ENCODE data around the gene FYCO1.
A peak's percentile ranks its signal among the peaks of the same experiment; 100 is the strongest.

The FYCO1 gene

GRCh38 chr3:45980229-45980813 lies 15.3 kb downstream of the FYCO1 start:
- peaks cover 77% of the 10 kb centered on the region for H3K36me3 ChIP-seq (ENCODE audit: insufficient read depth, low read length)

GRCh38 chr3:45979378-45979777 lies 16.2 kb downstream of the FYCO1 start:
- Histone ChIP-seq H2AFZ (ENCODE audit: low read depth, low read length) (no peak overlapping the region), H3K27me3 (ENCODE audit: insufficient read depth, low read length, poor library complexity) (no peaks in the 10 kb centered on the region), H3K4me1 (ENCODE audit: insufficient read depth, low read length) (peaks cover 91% of the 10 kb centered on the region), H3K36me3 (ENCODE audit: insufficient read depth, low read length) (peaks cover 77% of the 10 kb centered on the region), H3K9ac (ENCODE audit: low read depth, low read length) (peak overlapping the region; percentile 51), H4K20me1 (ENCODE audit: insufficient read depth, low read length) (no peaks in the 10 kb centered on the region), H3K9me3 (ENCODE audit: insufficient read depth, low read length, severe bottlenecking) (no peaks in the 10 kb centered on the region), H3K79me2 (ENCODE audit: insufficient read depth, low read length) (peaks cover 45% of the 10 kb centered on the region), H3K4me2 (ENCODE audit: insufficient read depth, low read length) (no peak overlapping the region; the same call in 1 of the 2 replicates), H3K27ac (ENCODE audit: low read length) (peak overlapping the region; percentile 94), H3K4me3 (ENCODE audit: low read depth in 1 of 2, low read length in 2 of 2) (no peak overlapping the region)
- DNase-seq (no peak), ATAC-seq (ENCODE audit: insufficient read depth, low read depth) (no peak)
- no peak for TF ChIP-seq CTCF (IDR thresholded peaks at IDR 0.05; ENCODE audit: borderline replicate concordance, extremely low read depth, low read length, poor library complexity, severe bottlenecking)
- TF ChIP-seq EZH2 (IDR thresholded peaks at IDR 0.05; ENCODE audit: borderline replicate concordance, low read depth, low read length, severe bottlenecking): no peak

More at GRCh38 chr3:45980229-45980813, 15.3 kb downstream of the FYCO1 start:
- no peak overlapping the region for H3K4me2 ChIP-seq (ENCODE audit: insufficient read depth, low read length)
- H4K20me1 ChIP-seq (ENCODE audit: insufficient read depth, low read length): peaks cover 7% of the 10 kb centered on the region; the same call in 1 of the 2 replicates
- DNase-seq (no peak), ATAC-seq (ENCODE audit: insufficient read depth, low read depth) (no peak)
- H3K79me2 ChIP-seq (ENCODE audit: insufficient read depth, low read length): peaks cover 45% of the 10 kb centered on the region
- H3K4me1 ChIP-seq (ENCODE audit: insufficient read depth, low read length): peaks cover 82% of the 10 kb centered on the region
- no peak overlapping the region for H2AFZ ChIP-seq (ENCODE audit: low read depth, low read length)
- no peak overlapping the region for H3K4me3 ChIP-seq (ENCODE audit: low read depth in 1 of 2, low read length in 2 of 2)
- peak overlapping the region; percentile 94 for H3K27ac ChIP-seq (ENCODE audit: low read length)
- H3K9ac ChIP-seq (ENCODE audit: low read depth, low read length): 0 out of 2 replicates have a peak overlapping the region, but pooled peaks have one; percentile 51
- no peaks in the 10 kb centered on the region for H3K9me3 ChIP-seq (ENCODE audit: insufficient read depth, low read length, severe bottlenecking)
- no peaks in the 10 kb centered on the region for H3K27me3 ChIP-seq (ENCODE audit: insufficient read depth, low read length, poor library complexity)
- no peak for TF ChIP-seq CTCF (IDR thresholded peaks at IDR 0.05; ENCODE audit: borderline replicate concordance, extremely low read depth, low read length, poor library complexity, severe bottlenecking)
- TF ChIP-seq EZH2 (IDR thresholded peaks at IDR 0.05; ENCODE audit: borderline replicate concordance, low read depth, low read length, severe bottlenecking): no peak

GRCh38 chr3:45978006-45978761 lies 17.4 kb downstream of the FYCO1 start:
- Histone ChIP-seq H2AFZ (ENCODE audit: low read depth, low read length) (no peak overlapping the region), H3K27me3 (ENCODE audit: insufficient read depth, low read length, poor library complexity) (no peaks in the 10 kb centered on the region), H3K79me2 (ENCODE audit: insufficient read depth, low read length) (peaks cover 42% of the 10 kb centered on the region), H3K4me3 (ENCODE audit: low read depth in 1 of 2, low read length in 2 of 2) (peak overlapping the region in 1 of 2 experiments; percentile 3; a peak in 1 of 4 replicates), H3K4me1 (ENCODE audit: insufficient read depth, low read length) (peaks cover 99% of the 10 kb centered on the region), H3K9ac (ENCODE audit: low read depth, low read length) (peak overlapping the region; percentile 51), H3K4me2 (ENCODE audit: insufficient read depth, low read length) (peak overlapping the region; percentile 38), H3K9me3 (ENCODE audit: insufficient read depth, low read length, severe bottlenecking) (no peaks in the 10 kb centered on the region), H3K27ac (ENCODE audit: low read length) (peak overlapping the region; percentile 97), H4K20me1 (ENCODE audit: insufficient read depth, low read length) (no peaks in the 10 kb centered on the region), H3K36me3 (ENCODE audit: insufficient read depth, low read length) (peaks cover 77% of the 10 kb centered on the region)
- ATAC-seq (ENCODE audit: insufficient read depth, low read depth): peak; percentile 63
- TF ChIP-seq EZH2 (IDR thresholded peaks at IDR 0.05; ENCODE audit: borderline replicate concordance, low read depth, low read length, severe bottlenecking): no peak
- TF ChIP-seq CTCF (IDR thresholded peaks at IDR 0.05; ENCODE audit: borderline replicate concordance, extremely low read depth, low read length, poor library complexity, severe bottlenecking): no peak
- peak; percentile 95 for DNase-seq

Data from DND-41 (cell line).